ENCODE results near the gene SSNA1. TPM values are rescaled to one million over a fixed set of nuclear protein-coding genes. Genes with fewer than 3 reads are reported as not detected.

The SSNA1 gene
- polyA plus RNA-seq, 4 donors = 35.6 to 63.6 (median 43.0) TPM

Other genes with a start within 250 kb of the SSNA1 start
- 10 to 100 TPM; 34.7 to 67.2 (median 37.2) TPM for gene FBXW5, start 243.9 kb upstream of the SSNA1 start, polyA plus RNA-seq (ENCODE audit: insufficient read length in 4 of 4)
- gene C8G, start 243.4 kb upstream of the SSNA1 start, polyA plus RNA-seq (ENCODE audit: insufficient read length in 4 of 4) = 1 to 10 TPM in 1 of 4 donors, under 1 TPM in 3; 0.26 to 1.1 (median 0.52) TPM
- 10 to 100 TPM in 3 of 4 donors, 1 to 10 TPM in 1; 1.4 to 54.6 (median 23.8) TPM for gene LCN12, start 236.4 kb upstream of the SSNA1 start, polyA plus RNA-seq (ENCODE audit: insufficient read length in 4 of 4)
- 10 to 100 TPM in 3 of 4 donors, 1 to 10 TPM in 1; 3.8 to 66.7 (median 27.7) TPM for gene PTGDS, start 211.2 kb upstream of the SSNA1 start, polyA plus RNA-seq (ENCODE audit: insufficient read length in 4 of 4)
- under 1 TPM in 3 of 4 donors, not detected in 1; 0.11 to 0.45 (median 0.13) TPM for gene LCNL1, start 205.7 kb upstream of the SSNA1 start, polyA plus RNA-seq (ENCODE audit: insufficient read length in 4 of 4)
- gene PAXX, start 196.3 kb upstream of the SSNA1 start, polyA plus RNA-seq (ENCODE audit: insufficient read length in 4 of 4) = 10 to 100 TPM; 22.4 to 46.5 (median 28.3) TPM
- gene CLIC3, start 192.1 kb upstream of the SSNA1 start, polyA plus RNA-seq (ENCODE audit: insufficient read length in 4 of 4) = 1 to 10 TPM in 1 of 4 donors, under 1 TPM in 3; 0.34 to 1.4 (median 0.57) TPM
- 10 to 100 TPM; 18.7 to 52.8 (median 39.7) TPM for gene ABCA2, start 160.4 kb upstream of the SSNA1 start, polyA plus RNA-seq (ENCODE audit: insufficient read length in 4 of 4)
- gene FUT7, start 156.6 kb upstream of the SSNA1 start, polyA plus RNA-seq (ENCODE audit: insufficient read length in 4 of 4) = not detected
- gene NPDC1, start 142.5 kb upstream of the SSNA1 start, polyA plus RNA-seq (ENCODE audit: insufficient read length in 4 of 4) = 10 to 100 TPM; 20.4 to 48.7 (median 36.8) TPM
- 1 to 10 TPM; 3.2 to 7.5 (median 5.8) TPM for gene ENTPD2, start 134.6 kb upstream of the SSNA1 start, polyA plus RNA-seq (ENCODE audit: insufficient read length in 4 of 4)
- gene SAPCD2, start 118.1 kb upstream of the SSNA1 start, polyA plus RNA-seq (ENCODE audit: insufficient read length in 4 of 4) = 1 to 10 TPM; 4.5 to 8.3 (median 5.7) TPM
- gene UAP1L1, start 111.2 kb upstream of the SSNA1 start, polyA plus RNA-seq (ENCODE audit: insufficient read length in 4 of 4) = 1 to 10 TPM; 1.6 to 6.6 (median 4.9) TPM
- 10 to 100 TPM; 48.7 to 73.8 (median 52.6) TPM for gene MAN1B1, start 101.7 kb upstream of the SSNA1 start, polyA plus RNA-seq (ENCODE audit: insufficient read length in 4 of 4)
- gene DPP7, start 73.9 kb upstream of the SSNA1 start, polyA plus RNA-seq (ENCODE audit: insufficient read length in 4 of 4) = 10 to 100 TPM; 11.1 to 34.8 (median 17.9) TPM
- gene GRIN1, start 49.5 kb upstream of the SSNA1 start, polyA plus RNA-seq (ENCODE audit: insufficient read length in 4 of 4) = under 1 TPM in 1 of 4 donors, not detected in 3; 0.20 TPM
- gene LRRC26, start 18.6 kb upstream of the SSNA1 start, polyA plus RNA-seq (ENCODE audit: insufficient read length in 4 of 4) = not detected
- not detected for gene TMEM210, start 16.6 kb upstream of the SSNA1 start, polyA plus RNA-seq (ENCODE audit: insufficient read length in 4 of 4)
- 10 to 100 TPM; 32.7 to 54.9 (median 41.4) TPM for gene ANAPC2, start 116 bp upstream of the SSNA1 start, polyA plus RNA-seq (ENCODE audit: insufficient read length in 4 of 4)
- 10 to 100 TPM in 3 of 4 donors, 1 to 10 TPM in 1; 8.3 to 19.6 (median 11.5) TPM for gene TPRN, start 12.1 kb downstream of the SSNA1 start, polyA plus RNA-seq (ENCODE audit: insufficient read length in 4 of 4)
- gene TMEM203, start 17.0 kb downstream of the SSNA1 start, polyA plus RNA-seq (ENCODE audit: insufficient read length in 4 of 4) = 10 to 100 TPM; 39.3 to 46.6 (median 44.9) TPM
- gene NDOR1, start 17.0 kb downstream of the SSNA1 start, polyA plus RNA-seq (ENCODE audit: insufficient read length in 4 of 4) = 10 to 100 TPM in 2 of 4 donors, 1 to 10 TPM in 2; 8.8 to 18.8 (median 9.6) TPM
- gene RNF208, start 33.6 kb downstream of the SSNA1 start, polyA plus RNA-seq (ENCODE audit: insufficient read length in 4 of 4) = 10 to 100 TPM in 1 of 4 donors, 1 to 10 TPM in 3; 3.2 to 15.3 (median 8.1) TPM
- gene CYSRT1, start 36.5 kb downstream of the SSNA1 start, polyA plus RNA-seq (ENCODE audit: insufficient read length in 4 of 4) = 10 to 100 TPM in 2 of 4 donors, 1 to 10 TPM in 1, under 1 TPM in 1; 0.78 to 16.4 (median 7.9) TPM
- gene RNF224, start 38.8 kb downstream of the SSNA1 start, polyA plus RNA-seq (ENCODE audit: insufficient read length in 4 of 4) = 10 to 100 TPM in 2 of 4 donors, 1 to 10 TPM in 1, under 1 TPM in 1; 0.41 to 15.5 (median 7.7) TPM
- 10 to 100 TPM in 1 of 4 donors, 1 to 10 TPM in 2, under 1 TPM in 1; 0.37 to 13.7 (median 5.2) TPM for gene SLC34A3, start 42.2 kb downstream of the SSNA1 start, polyA plus RNA-seq (ENCODE audit: insufficient read length in 4 of 4)
- 100 to 1,000 TPM; 149 to 396 (median 315) TPM for gene TUBB4B, start 52.6 kb downstream of the SSNA1 start, polyA plus RNA-seq (ENCODE audit: insufficient read length in 4 of 4)
- gene STPG3, start 62.6 kb downstream of the SSNA1 start, polyA plus RNA-seq (ENCODE audit: insufficient read length in 4 of 4) = 1 to 10 TPM in 3 of 4 donors, under 1 TPM in 1; 0.57 to 4.8 (median 1.7) TPM
- gene NELFB, start 66.7 kb downstream of the SSNA1 start, polyA plus RNA-seq (ENCODE audit: insufficient read length in 4 of 4) = 10 to 100 TPM; 44.5 to 56.7 (median 50.4) TPM
- gene TOR4A, start 89.0 kb downstream of the SSNA1 start, polyA plus RNA-seq (ENCODE audit: insufficient read length in 4 of 4) = 1 to 10 TPM; 3.0 to 5.8 (median 4.9) TPM
- 1 to 10 TPM; 2.8 to 7.6 (median 6.7) TPM for gene NRARP, start 113.6 kb downstream of the SSNA1 start, polyA plus RNA-seq (ENCODE audit: insufficient read length in 4 of 4)
- gene EXD3, start 234.5 kb downstream of the SSNA1 start, polyA plus RNA-seq (ENCODE audit: insufficient read length in 4 of 4) = 10 to 100 TPM in 2 of 4 donors, 1 to 10 TPM in 2; 8.4 to 26.9 (median 11.4) TPM
- gene NOXA1, start 234.7 kb downstream of the SSNA1 start, polyA plus RNA-seq (ENCODE audit: insufficient read length in 4 of 4) = 10 to 100 TPM in 1 of 4 donors, 1 to 10 TPM in 3; 2.5 to 10.9 (median 4.3) TPM

Data from left renal pelvis (tissue), 4 donors.